ENCODE results near the gene SNX32.

Gene SNX32

DNA sequence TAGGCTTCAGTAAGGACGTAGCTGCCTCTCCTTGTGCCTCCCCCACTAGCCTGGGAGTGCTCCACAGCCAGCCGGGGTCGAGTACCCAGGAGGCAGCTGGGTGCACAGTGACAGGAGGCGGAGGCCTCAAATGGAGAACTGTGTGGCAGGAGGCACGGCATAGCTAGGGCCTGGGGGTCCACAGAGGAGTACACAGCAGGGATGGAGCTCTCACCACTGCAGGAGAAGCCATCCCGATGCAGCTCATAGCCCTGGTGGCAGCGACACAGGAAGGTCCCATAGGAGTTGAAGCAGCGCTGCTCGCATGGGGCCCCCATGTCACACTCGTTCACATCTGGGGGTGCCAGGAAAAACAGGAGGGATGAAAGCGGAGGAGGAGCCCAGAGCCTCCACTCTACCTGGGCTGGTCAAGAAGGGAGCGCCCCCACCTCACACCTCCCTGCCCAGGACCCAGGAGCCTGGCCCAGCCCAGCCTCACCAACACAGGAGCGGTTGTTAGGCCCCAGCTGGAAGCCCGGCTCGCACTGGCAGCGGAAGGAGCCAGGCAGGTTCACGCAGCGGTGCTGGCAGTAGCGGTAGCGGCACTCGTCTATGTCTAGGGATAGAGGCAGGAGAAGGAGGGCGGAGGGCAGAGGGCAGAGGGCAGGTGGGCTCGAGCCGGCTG is 36.0 kb downstream of the SNX32 start:
- H4K20me1 ChIP-seq (ENCODE audit: insufficient read depth, low read length) = no peaks in the 10 kb centered on the region; the same call in 1 of the 2 replicates
- H3K9ac ChIP-seq (ENCODE audit: low read length) = no peak overlapping the region
- no peaks in the 10 kb centered on the region for H3K9me3 ChIP-seq (ENCODE audit: insufficient read depth, low read length)
- H3K4me1 ChIP-seq (ENCODE audit: low read length) = peaks cover 6% of the 10 kb centered on the region
- no peaks in the 10 kb centered on the region for H3K79me2 ChIP-seq (ENCODE audit: low read length)
- H3K4me3 ChIP-seq (ENCODE audit: low read length) = no peak overlapping the region
- no peak overlapping the region for H3K27ac ChIP-seq (ENCODE audit: low read length)
- no peak for TF ChIP-seq EZH2phosphoT487 (IDR thresholded peaks at IDR 0.05; ENCODE audit: low read depth)
- TF ChIP-seq, protein P1, sequence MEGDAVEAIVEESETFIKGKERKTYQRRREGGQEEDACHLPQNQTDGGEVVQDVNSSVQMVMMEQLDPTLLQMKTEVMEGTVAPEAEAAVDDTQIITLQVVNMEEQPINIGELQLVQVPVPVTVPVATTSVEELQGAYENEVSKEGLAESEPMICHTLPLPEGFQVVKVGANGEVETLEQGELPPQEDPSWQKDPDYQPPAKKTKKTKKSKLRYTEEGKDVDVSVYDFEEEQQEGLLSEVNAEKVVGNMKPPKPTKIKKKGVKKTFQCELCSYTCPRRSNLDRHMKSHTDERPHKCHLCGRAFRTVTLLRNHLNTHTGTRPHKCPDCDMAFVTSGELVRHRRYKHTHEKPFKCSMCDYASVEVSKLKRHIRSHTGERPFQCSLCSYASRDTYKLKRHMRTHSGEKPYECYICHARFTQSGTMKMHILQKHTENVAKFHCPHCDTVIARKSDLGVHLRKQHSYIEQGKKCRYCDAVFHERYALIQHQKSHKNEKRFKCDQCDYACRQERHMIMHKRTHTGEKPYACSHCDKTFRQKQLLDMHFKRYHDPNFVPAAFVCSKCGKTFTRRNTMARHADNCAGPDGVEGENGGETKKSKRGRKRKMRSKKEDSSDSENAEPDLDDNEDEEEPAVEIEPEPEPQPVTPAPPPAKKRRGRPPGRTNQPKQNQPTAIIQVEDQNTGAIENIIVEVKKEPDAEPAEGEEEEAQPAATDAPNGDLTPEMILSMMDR (IDR thresholded peaks at IDR 0.05; ENCODE audit: low read depth, low read length) = no peak
- H2AFZ ChIP-seq (ENCODE audit: low read depth, low read length) = no peak overlapping the region
- no peaks in the 10 kb centered on the region for H3K27me3 ChIP-seq (ENCODE audit: low read depth, low read length)
- no peak overlapping the region for H3K4me2 ChIP-seq (ENCODE audit: low read length)
- peaks cover 32% of the 10 kb centered on the region for H3K36me3 ChIP-seq (replicated peaks; ENCODE audit: low read depth, low read length)

DNA sequence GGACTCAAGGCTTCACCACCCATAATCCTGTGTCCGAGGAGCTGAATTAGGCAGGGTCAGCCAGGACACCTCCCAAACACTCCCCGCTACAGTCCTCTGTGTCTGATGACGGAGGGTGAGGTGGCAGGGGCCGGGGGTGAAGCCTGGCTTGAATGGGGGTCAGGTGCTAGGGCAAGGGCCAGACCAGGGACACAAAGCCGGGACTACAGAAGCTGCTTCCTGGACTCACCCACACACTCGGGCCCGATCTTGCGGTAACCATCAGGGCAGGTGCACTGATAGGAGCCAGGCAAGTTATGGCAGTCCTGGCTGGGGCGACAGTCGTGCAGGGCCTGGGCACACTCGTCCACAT is 36.5 kb downstream of the SNX32 start:
- no peak for TF ChIP-seq EZH2phosphoT487 (IDR thresholded peaks at IDR 0.05; ENCODE audit: low read depth)
- TF ChIP-seq, protein P1 (IDR thresholded peaks at IDR 0.05; ENCODE audit: low read depth, low read length) = no peak
- Histone ChIP-seq H4K20me1 (ENCODE audit: insufficient read depth, low read length) (no peaks in the 10 kb centered on the region; the same call in 1 of the 2 replicates), H3K27ac (ENCODE audit: low read length) (no peak overlapping the region), H3K27me3 (ENCODE audit: low read depth, low read length) (no peaks in the 10 kb centered on the region), H3K36me3 (replicated peaks; ENCODE audit: low read depth, low read length) (peaks cover 27% of the 10 kb centered on the region), H3K4me2 (ENCODE audit: low read length) (no peak overlapping the region), H3K9ac (ENCODE audit: low read length) (no peak overlapping the region), H3K4me1 (ENCODE audit: low read length) (peaks cover 6% of the 10 kb centered on the region), H3K9me3 (ENCODE audit: insufficient read depth, low read length) (no peaks in the 10 kb centered on the region), H3K79me2 (ENCODE audit: low read length) (no peaks in the 10 kb centered on the region), H2AFZ (ENCODE audit: low read depth, low read length) (no peak overlapping the region), H3K4me3 (ENCODE audit: low read length) (no peak overlapping the region)

DNA sequence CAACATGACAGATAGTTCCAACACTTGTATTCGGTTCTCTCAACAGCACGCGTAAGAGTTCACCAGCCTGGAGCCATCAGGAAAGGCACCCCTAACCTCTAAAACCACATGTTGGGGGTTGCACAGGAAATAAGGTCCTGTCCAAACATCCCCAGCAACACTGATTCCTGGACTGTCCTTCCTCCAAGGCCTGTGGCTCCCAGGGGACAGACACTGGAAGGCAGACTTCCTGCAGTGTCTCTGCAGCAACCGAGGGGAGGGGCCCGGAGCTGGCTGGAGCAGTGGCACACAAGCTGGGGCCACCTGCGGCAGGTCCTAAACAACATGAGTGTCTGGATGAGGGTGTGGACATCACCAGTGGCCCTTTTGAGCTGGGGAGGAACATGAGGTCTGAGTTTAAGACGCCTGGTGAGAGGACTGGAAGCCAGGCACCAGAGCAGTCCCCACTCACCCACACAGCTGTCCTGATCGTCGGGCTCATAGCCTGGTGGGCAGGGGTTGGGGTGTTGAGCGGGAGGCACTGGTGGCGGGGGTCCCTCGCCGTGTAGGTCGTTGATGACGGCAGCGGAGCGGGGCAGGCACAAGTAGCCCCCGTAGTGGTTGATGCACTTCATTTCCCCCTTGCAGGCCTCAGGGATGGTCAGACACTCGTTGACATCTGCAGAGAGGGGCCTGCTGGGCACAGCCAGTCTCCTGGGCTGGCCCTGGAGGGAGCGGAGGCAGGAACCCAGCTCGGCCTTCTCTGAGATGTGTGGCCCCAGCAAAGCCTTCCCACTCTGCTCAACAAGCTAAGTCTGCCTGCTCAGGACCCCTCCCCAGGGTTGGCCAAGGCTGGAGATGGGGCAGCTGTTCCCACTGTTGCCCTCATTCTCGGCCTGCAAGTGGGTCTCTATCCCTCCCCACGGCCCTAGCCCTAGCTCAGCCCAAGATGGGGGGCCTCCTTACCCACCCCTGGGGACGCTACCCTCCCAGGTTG is 37.2 kb downstream of the SNX32 start:
- Histone ChIP-seq H3K27me3 (ENCODE audit: low read depth, low read length) (no peaks in the 10 kb centered on the region), H3K9ac (ENCODE audit: low read length) (no peak overlapping the region), H3K79me2 (ENCODE audit: low read length) (no peaks in the 10 kb centered on the region), H3K4me3 (ENCODE audit: low read length) (no peak overlapping the region), H3K36me3 (replicated peaks; ENCODE audit: low read depth, low read length) (peaks cover 19% of the 10 kb centered on the region), H3K4me2 (ENCODE audit: low read length) (no peak overlapping the region), H4K20me1 (ENCODE audit: insufficient read depth, low read length) (no peaks in the 10 kb centered on the region; the same call in 1 of the 2 replicates), H3K4me1 (ENCODE audit: low read length) (peaks cover 6% of the 10 kb centered on the region), H3K9me3 (ENCODE audit: insufficient read depth, low read length) (no peaks in the 10 kb centered on the region), H3K27ac (ENCODE audit: low read length) (no peak overlapping the region), H2AFZ (ENCODE audit: low read depth, low read length) (no peak overlapping the region)
- TF ChIP-seq EZH2phosphoT487 (IDR thresholded peaks at IDR 0.05; ENCODE audit: low read depth) = no peak
- TF ChIP-seq, protein P1 (IDR thresholded peaks at IDR 0.05; ENCODE audit: low read depth, low read length) = no peak

Measured in OCI-LY3 (cell line).